SK-N-SH (cell line): ENCODE data around the gene AGK. TPM values are rescaled to one million over a fixed set of nuclear protein-coding genes. Genes with fewer than 3 reads are reported as not detected.

Source experiments
- CTCF ChIA-PET: fragments of 300-600, 350-600 bp; formaldehyde crosslinking; extraction: SDS; loops from one replicate; lab custom pipeline; 2021; lab: Yijun Ruan, JAX
- POLR2A ChIA-PET: fragments of 350-600 bp; sonication (Branson Sonifier 250); formaldehyde crosslinking; extraction: SDS; loops from one replicate; lab custom pipeline; 2020; ENCODE audit warnings: antibody characterized with exemption, inconsistent platforms; lab: Yijun Ruan, JAX
- DNase-seq: peaks from one replicate; pipeline ENCODE4 v3.0.0; 2012
- H2AFZ ChIP-seq: fragments of 200-600 bp; sonication (generic); 2 replicates; pipeline ENCODE4 v1.8.1; 2016; ENCODE audit warnings: antibody characterized with exemption, mild to moderate bottlenecking, low read depth
- H3F3A ChIP-seq: fragments of 200-600 bp; sonication (generic); replicated peaks from 2 replicates; pipeline ENCODE3; 2016; ENCODE audit warnings: antibody characterized with exemption, mild to moderate bottlenecking; ENCODE audit not compliant: insufficient read depth
- H3K27ac ChIP-seq, 2 experiments: fragments of 200-500 bp in 1 of 2; fragments of 200-600 bp in 1 of 2; sonication (Bioruptor generic) in 1 of 2; sonication (generic), shearing (Covaris generic) in 1 of 2; 2 replicates each; pipeline versions ENCODE4 v1.5.1 to v1.6.1; 2014 to 2016; ENCODE audit warnings: low read depth in 2 of 2, inconsistent platforms in 1 of 2, low read length in 1 of 2, mild to moderate bottlenecking in 1 of 2, mixed read lengths in 1 of 2
- H3K27me3 ChIP-seq: fragments of 200-600 bp; sonication (generic), shearing (Covaris generic); 2 replicates; pipeline ENCODE4 v1.6.1; 2016; ENCODE audit warnings: mixed run types; ENCODE audit not compliant: insufficient read depth
- H3K36me3 ChIP-seq, 2 experiments: fragments of 200-500 bp in 1 of 2; fragments of 200-600 bp in 1 of 2; sonication (Bioruptor generic) in 1 of 2; sonication (generic) in 1 of 2; replicated peaks in 1 of 2; 2 replicates each; pipeline versions ENCODE3 to v1.5.1; 2014 to 2016; ENCODE audit warnings: low read length in 1 of 2, mild to moderate bottlenecking in 1 of 2; ENCODE audit not compliant: insufficient read depth in 2 of 2, control insufficient read depth in 1 of 2
- H3K4me1 ChIP-seq, 2 experiments: fragments of 200-500 bp in 1 of 2; fragments of 200-600 bp in 1 of 2; sonication (Bioruptor generic) in 1 of 2; sonication (generic), shearing (Covaris generic) in 1 of 2; 2 replicates each; pipeline versions ENCODE4 v1.5.1 to v1.6.1; 2014 to 2016; ENCODE audit warnings: low read depth in 1 of 2, low read length in 1 of 2, mixed run types in 1 of 2; ENCODE audit not compliant: insufficient read depth in 2 of 2, control insufficient read depth in 1 of 2
- H3K4me2 ChIP-seq: fragments of 200-600 bp; sonication (generic), shearing (Covaris generic); 2 replicates; pipeline ENCODE4 v1.6.1; 2017; ENCODE audit warnings: mixed run types
- H3K4me3 ChIP-seq, 2 experiments: fragments of 200-500 bp in 1 of 2; fragments of 200-600 bp in 1 of 2; sonication (Bioruptor generic) in 1 of 2; sonication (generic), shearing (Covaris generic) in 1 of 2; 2 replicates each; pipeline versions ENCODE4 v1.5.1 to v1.8.1; 2014 to 2016; ENCODE audit warnings: low read depth in 2 of 2, inconsistent platforms in 1 of 2, low read length in 1 of 2, mild to moderate bottlenecking in 1 of 2, mixed read lengths in 1 of 2, moderate library complexity in 1 of 2
- H3K79me2 ChIP-seq: fragments of 200-600 bp; sonication (generic); 2 replicates; pipeline ENCODE4 v1.8.1; 2017; ENCODE audit warnings: mild to moderate bottlenecking; ENCODE audit not compliant: insufficient read depth
- H3K9ac ChIP-seq: fragments of 200-600 bp; sonication (generic); 2 replicates; pipeline ENCODE4 v1.6.1; 2017; ENCODE audit warnings: mixed run types
- H3K9me2 ChIP-seq: fragments of 200-600 bp; sonication (generic); 2 replicates; pipeline ENCODE4 v1.6.1; 2017; ENCODE audit warnings: mixed run types
- H3K9me3 ChIP-seq: fragments of 200-600 bp; sonication (generic); 2 replicates; pipeline ENCODE4 v1.6.1; 2017; ENCODE audit warnings: mixed run types, mild to moderate bottlenecking, moderate library complexity
- H4K20me1 ChIP-seq: fragments of 200-600 bp; sonication (generic); 2 replicates; pipeline ENCODE4 v1.6.1; 2017; ENCODE audit warnings: mild to moderate bottlenecking, mixed run types; ENCODE audit not compliant: insufficient read depth
- ELF1 ChIP-seq: IDR thresholded peaks from 2 replicates; pipeline ENCODE4 v1.4.0; 2012
- EP300 ChIP-seq, 2 experiments: IDR thresholded peaks; 2 replicates each; pipeline versions ENCODE4 v1.4.0 to v1.6.1; 2012; ENCODE audit warnings: borderline replicate concordance in 1 of 2, low read depth in 1 of 2, low read length in 1 of 2
- EZH2phosphoT487 ChIP-seq: fragments of 200-600 bp; sonication (generic); IDR thresholded peaks from 2 replicates; pipeline ENCODE4 v1.6.1; 2017; ENCODE audit warnings: low read depth, mixed run types, mild to moderate bottlenecking, antibody characterized with exemption, moderate library complexity, borderline replicate concordance
- FOSL2 ChIP-seq: IDR thresholded peaks from 2 replicates; pipeline ENCODE4 v1.4.0; 2012; ENCODE audit warnings: low read depth, mild to moderate bottlenecking, moderate library complexity, borderline replicate concordance
- FOXJ3 ChIP-seq: sonication (generic); formaldehyde crosslinking; IDR thresholded peaks from 2 replicates; pipeline ENCODE4 v1.5.1; 2020; ENCODE audit warnings: mild to moderate bottlenecking, missing genetic modification reagents
- FOXM1 ChIP-seq: IDR thresholded peaks from 2 replicates; pipeline ENCODE4 v1.4.0; 2012; ENCODE audit warnings: low read depth, mild to moderate bottlenecking
- GABPA ChIP-seq: IDR thresholded peaks from 2 replicates; pipeline ENCODE4 v1.4.0; 2012; ENCODE audit warnings: low read depth, mild to moderate bottlenecking
- GATA2 ChIP-seq: sonication (generic); formaldehyde crosslinking; IDR thresholded peaks from 2 replicates; pipeline ENCODE4 v1.5.0; 2020; ENCODE audit warnings: mild to moderate bottlenecking, missing genetic modification reagents
- JUND ChIP-seq: IDR thresholded peaks from 2 replicates; pipeline ENCODE4 v1.4.0; 2012
- MEF2A ChIP-seq: IDR thresholded peaks from 2 replicates; pipeline ENCODE4 v1.4.0; 2012; ENCODE audit warnings: low read depth, borderline replicate concordance
- MXI1 ChIP-seq: IDR thresholded peaks from 2 replicates; pipeline ENCODE4 v1.6.1; 2012; ENCODE audit warnings: mild to moderate bottlenecking, low read depth, low read length, improper control_type of control experiment
- NRF1 ChIP-seq: IDR thresholded peaks from 2 replicates; pipeline ENCODE4 v1.6.1; 2012; ENCODE audit warnings: low read depth, mild to moderate bottlenecking, low read length
- RFX5 ChIP-seq: IDR thresholded peaks from 2 replicates; pipeline ENCODE4 v1.6.1; 2012; ENCODE audit warnings: mild to moderate bottlenecking, improper control_type of control experiment, low read length
- SIN3A ChIP-seq: IDR thresholded peaks from 2 replicates; pipeline ENCODE4 v1.6.1; 2012; ENCODE audit warnings: low read depth, mild to moderate bottlenecking, low read length, moderate library complexity, borderline replicate concordance
- SMC3 ChIP-seq: IDR thresholded peaks from 2 replicates; pipeline ENCODE4 v1.6.1; 2012; ENCODE audit warnings: low read depth, low read length, improper control_type of control experiment
- TAF1 ChIP-seq: IDR thresholded peaks from 2 replicates; pipeline ENCODE4 v1.6.1; 2012; ENCODE audit warnings: low read depth, mild to moderate bottlenecking, low read length, moderate library complexity, borderline replicate concordance
- TCF12 ChIP-seq: IDR thresholded peaks from 2 replicates; pipeline ENCODE4 v1.4.0; 2012
- WGBS: methylation state at CpG from one replicate; pipeline ENCODE4 v1.1.6; 2017; ENCODE audit warnings: low lambda C conversion rate; 5-methylcytosine and 5-hydroxymethylcytosine counted together
- polyA plus RNA-seq, 3 experiments: library from polyadenylated mRNA; depleted of rRNA; stranded (reverse); fragments of >200 nt; gene quantifications; 2 replicates each; pipeline ENCODE4 v1.2.3, GENCODE V29; 2012
- TF ChIP-seq, protein P1 (sequence below): IDR thresholded peaks from 2 replicates; pipeline ENCODE4; 2012
- TF ChIP-seq, protein P2 (sequence below): IDR thresholded peaks from 2 replicates; pipeline ENCODE4 v1.4.0; 2012; ENCODE audit warnings: low read depth
- TF ChIP-seq, protein P3 (sequence below): IDR thresholded peaks from 2 replicates; pipeline ENCODE4 v1.6.1; 2012; ENCODE audit warnings: mild to moderate bottlenecking, low read depth, low read length, moderate library complexity

AGK gene
- polyA plus RNA-seq, 1 of the 3 experiments (the other 2 are of a cell fraction) = 45.7 TPM

DNA sequence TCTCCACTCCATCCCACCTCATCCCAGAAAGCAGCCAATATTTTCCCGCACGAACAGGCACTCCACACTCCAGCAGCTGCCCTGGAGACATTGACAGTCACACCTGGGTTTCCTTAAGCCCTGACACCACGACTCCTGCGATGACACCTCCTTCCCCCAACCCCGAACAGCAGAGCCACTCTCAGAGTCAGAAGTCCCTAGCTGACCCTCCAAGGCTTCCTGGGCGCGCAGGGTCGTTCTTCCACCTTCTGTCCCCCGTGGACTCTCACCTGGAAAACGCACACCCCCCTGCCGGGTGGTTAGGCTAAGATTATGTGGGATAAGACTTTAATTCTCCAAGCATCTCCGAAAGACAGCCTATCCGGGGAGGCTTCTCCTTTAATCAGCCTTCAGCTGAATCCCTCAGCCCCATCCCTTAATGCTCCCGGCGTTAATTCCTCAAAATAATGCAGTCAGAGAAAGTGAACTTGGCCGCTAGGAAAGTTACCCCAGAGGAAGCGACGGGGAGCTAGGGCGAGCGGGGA is 149.7 kb downstream of the AGK start:
- H3K36me3 ChIP-seq = no peaks in the 10 kb centered on the region
- H3K4me3 ChIP-seq = peak overlapping the region; percentile 65 to 81
- H3K9me2 ChIP-seq = no peaks in the 10 kb centered on the region
- TF ChIP-seq FOXJ3 (CRISPR knock-in tag) = no peak
- TF ChIP-seq RFX5 = no peak
- no peak for TF ChIP-seq SMC3
- TF ChIP-seq MEF2A = no peak
- TF ChIP-seq FOXM1 = no peak
- TF ChIP-seq GATA2 (CRISPR knock-in tag) = no peak
- TF ChIP-seq TAF1 = no peak
- no peak for TF ChIP-seq GABPA
- TF ChIP-seq EP300 (IDR thresholded peaks at IDR 0.05; ENCODE audit: borderline replicate concordance in 1 of 2, low read depth in 1 of 2, low read length in 1 of 2) = no peak
- TF ChIP-seq JUND = no peak
- TF ChIP-seq EZH2phosphoT487 = no peak
- TF ChIP-seq FOSL2 = no peak
- TF ChIP-seq TCF12 = no peak
- TF ChIP-seq ELF1 = no peak
- TF ChIP-seq, protein P1, sequence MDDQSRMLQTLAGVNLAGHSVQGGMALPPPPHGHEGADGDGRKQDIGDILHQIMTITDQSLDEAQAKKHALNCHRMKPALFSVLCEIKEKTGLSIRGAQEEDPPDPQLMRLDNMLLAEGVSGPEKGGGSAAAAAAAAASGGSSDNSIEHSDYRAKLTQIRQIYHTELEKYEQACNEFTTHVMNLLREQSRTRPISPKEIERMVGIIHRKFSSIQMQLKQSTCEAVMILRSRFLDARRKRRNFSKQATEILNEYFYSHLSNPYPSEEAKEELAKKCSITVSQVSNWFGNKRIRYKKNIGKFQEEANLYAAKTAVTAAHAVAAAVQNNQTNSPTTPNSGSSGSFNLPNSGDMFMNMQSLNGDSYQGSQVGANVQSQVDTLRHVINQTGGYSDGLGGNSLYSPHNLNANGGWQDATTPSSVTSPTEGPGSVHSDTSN = no peak
- H4K20me1 ChIP-seq = peaks cover 29% of the 10 kb centered on the region
- peak; percentile 36 for DNase-seq
- H3K4me1 ChIP-seq = peaks cover 16 to 18% of the 10 kb centered on the region in 2 experiments; a peak in 3 of 4 replicates
- H3K27me3 ChIP-seq = no peaks in the 10 kb centered on the region
- H3K79me2 ChIP-seq = peaks cover 47% of the 10 kb centered on the region
- no peaks in the 10 kb centered on the region for H3K9me3 ChIP-seq
- peak overlapping the region; percentile 38; the same call in 1 of the 2 replicates for H3K9ac ChIP-seq
- no peak overlapping the region for H2AFZ ChIP-seq
- H3K4me2 ChIP-seq = peak overlapping the region; percentile 76
- WGBS = 36% methylated on average over 20 of the region's 20 CpGs
- ChIA-PET POLR2A (no interaction called here), CTCF (interaction anchor here (0.6 to 4.2 kb wide), 12 partner anchors 12 to 688 kb away, joined by 3 to 25 read pairs (median 4); partner anchors contain the start of genes MRPS33 and SSBP1)
- peaks cover 9% of the 10 kb centered on the region for H3F3A ChIP-seq
- H3K27ac ChIP-seq = peak overlapping the region in 1 of 2 experiments; percentile 1; a peak in 1 of 4 replicates

DNA sequence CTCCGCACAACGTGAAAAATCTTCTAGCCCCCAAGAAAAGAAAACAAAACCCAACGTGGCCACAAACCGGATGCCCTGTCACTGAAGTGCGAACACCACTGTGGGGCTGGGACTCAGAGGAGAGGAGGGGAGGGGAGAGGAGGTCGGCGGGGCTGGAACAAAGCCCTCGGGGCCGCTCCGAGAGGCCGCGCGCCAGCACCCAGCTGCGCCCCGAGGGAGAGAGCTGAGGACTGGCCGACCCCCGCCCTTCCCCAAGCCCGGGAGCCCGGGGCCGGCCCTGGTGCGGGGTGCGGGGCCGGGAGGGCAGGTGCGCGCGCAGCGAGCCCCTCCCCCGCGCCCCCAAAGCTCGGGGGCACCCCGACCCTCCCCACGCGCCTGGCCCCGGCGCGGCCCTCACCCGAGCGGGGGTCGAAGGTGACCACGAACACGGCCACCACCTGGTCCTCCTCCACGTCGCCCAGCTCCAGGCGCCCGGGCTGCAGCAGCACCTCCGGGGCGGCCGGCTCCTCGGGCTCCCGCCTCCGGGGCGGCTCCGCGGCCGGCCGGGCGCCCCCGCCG is 150.4 kb downstream of the AGK start:
- Histone ChIP-seq H3K36me3 (no peaks in the 10 kb centered on the region), H3K4me2 (peak overlapping the region; percentile 63; the same call in 1 of the 2 replicates), H2AFZ (peak overlapping the region; percentile 49; the same call in 1 of the 2 replicates), H4K20me1 (peaks cover 23% of the 10 kb centered on the region), H3K9ac (peak overlapping the region; percentile 63; the same call in 1 of the 2 replicates), H3K9me2 (no peaks in the 10 kb centered on the region), H3F3A (peaks cover 9% of the 10 kb centered on the region), H3K9me3 (no peaks in the 10 kb centered on the region), H3K27me3 (no peaks in the 10 kb centered on the region), H3K79me2 (peaks cover 41% of the 10 kb centered on the region), H3K4me3 (peak overlapping the region; percentile 77 to 81), H3K4me1 (peaks cover 14 to 17% of the 10 kb centered on the region in 2 experiments; a peak in 3 of 4 replicates), H3K27ac (peak overlapping the region; percentile 38 to 45; a peak in 2 of 4 replicates)
- DNase-seq = peak; percentile 89
- ChIA-PET CTCF (interaction anchor here (0.6 to 4.2 kb wide), 12 partner anchors 13 to 689 kb away, joined by 3 to 25 read pairs (median 4); partner anchors contain the start of genes MRPS33 and SSBP1), POLR2A (interaction anchor here (1.0 kb wide), 2 partner anchors 36 to 1005 kb away, joined by 3 to 4 read pairs; partner anchors contain the start of genes NDUFB2 and SSBP1)
- WGBS = under 1% methylated on average over 25 of the region's 59 CpGs
- TF ChIP-seq, protein P2, sequence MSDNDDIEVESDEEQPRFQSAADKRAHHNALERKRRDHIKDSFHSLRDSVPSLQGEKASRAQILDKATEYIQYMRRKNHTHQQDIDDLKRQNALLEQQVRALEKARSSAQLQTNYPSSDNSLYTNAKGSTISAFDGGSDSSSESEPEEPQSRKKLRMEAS = peak; percentile 64; the same call in 1 of the 2 replicates
- TF ChIP-seq SIN3A = no peak
- TF ChIP-seq, protein P3, sequence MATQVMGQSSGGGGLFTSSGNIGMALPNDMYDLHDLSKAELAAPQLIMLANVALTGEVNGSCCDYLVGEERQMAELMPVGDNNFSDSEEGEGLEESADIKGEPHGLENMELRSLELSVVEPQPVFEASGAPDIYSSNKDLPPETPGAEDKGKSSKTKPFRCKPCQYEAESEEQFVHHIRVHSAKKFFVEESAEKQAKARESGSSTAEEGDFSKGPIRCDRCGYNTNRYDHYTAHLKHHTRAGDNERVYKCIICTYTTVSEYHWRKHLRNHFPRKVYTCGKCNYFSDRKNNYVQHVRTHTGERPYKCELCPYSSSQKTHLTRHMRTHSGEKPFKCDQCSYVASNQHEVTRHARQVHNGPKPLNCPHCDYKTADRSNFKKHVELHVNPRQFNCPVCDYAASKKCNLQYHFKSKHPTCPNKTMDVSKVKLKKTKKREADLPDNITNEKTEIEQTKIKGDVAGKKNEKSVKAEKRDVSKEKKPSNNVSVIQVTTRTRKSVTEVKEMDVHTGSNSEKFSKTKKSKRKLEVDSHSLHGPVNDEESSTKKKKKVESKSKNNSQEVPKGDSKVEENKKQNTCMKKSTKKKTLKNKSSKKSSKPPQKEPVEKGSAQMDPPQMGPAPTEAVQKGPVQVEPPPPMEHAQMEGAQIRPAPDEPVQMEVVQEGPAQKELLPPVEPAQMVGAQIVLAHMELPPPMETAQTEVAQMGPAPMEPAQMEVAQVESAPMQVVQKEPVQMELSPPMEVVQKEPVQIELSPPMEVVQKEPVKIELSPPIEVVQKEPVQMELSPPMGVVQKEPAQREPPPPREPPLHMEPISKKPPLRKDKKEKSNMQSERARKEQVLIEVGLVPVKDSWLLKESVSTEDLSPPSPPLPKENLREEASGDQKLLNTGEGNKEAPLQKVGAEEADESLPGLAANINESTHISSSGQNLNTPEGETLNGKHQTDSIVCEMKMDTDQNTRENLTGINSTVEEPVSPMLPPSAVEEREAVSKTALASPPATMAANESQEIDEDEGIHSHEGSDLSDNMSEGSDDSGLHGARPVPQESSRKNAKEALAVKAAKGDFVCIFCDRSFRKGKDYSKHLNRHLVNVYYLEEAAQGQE = no peak
- TF ChIP-seq MXI1 = peak; percentile 75; the same call in 1 of the 2 replicates
- TF ChIP-seq NRF1 = peak; percentile 26; the same call in 1 of the 2 replicates
